H1 (cell line): Measurements from ENCODE around the gene ZNF652. TPM values are rescaled to one million over a fixed set of nuclear protein-coding genes. Genes with fewer than 3 reads are reported as not detected.

Experiments used
- FOSL1 ChIP-seq: IDR thresholded peaks from 2 replicates; pipeline ENCODE4 v1.6.1; 2011; ENCODE audit warnings: mild to moderate bottlenecking, low read depth, low read length, moderate library complexity; ENCODE audit not compliant: insufficient read depth
- polyA plus RNA-seq, 7 experiments: library from polyadenylated mRNA; depleted of rRNA in 3 of 7; stranded (reverse) in 5 of 7; unstranded in 2 of 7; fragments of >200 nt in 5 of 7; fragments of 200-250 nt in 2 of 7; gene quantifications; 1 replicate in 5 of 7; 2 replicates in 1 of 7; 4 replicates in 1 of 7; pipeline versions ENCODE4 v1.2.1 to v1.2.3, GENCODE V29; 2011 to 2013; ENCODE audit warnings: missing spikeins in 2 of 7, mixed read lengths in 2 of 7
- total RNA-seq: library from RNA; stranded (reverse); fragmentation: NEBNext Ultra II Directional; extraction: Animal tissue kit (Norgen Biotek cat#: 25700); gene quantifications from 2 replicates; pipeline ENCODE4 v1.2.1, GENCODE V29; 2021

Gene ZNF652
- total and polyA plus RNA-seq, 2 of the 8 experiments (the other 6 are each of a cell fraction or from before 2014, with no cell fraction given), result 13.5 to 39.6 TPM

DNA sequence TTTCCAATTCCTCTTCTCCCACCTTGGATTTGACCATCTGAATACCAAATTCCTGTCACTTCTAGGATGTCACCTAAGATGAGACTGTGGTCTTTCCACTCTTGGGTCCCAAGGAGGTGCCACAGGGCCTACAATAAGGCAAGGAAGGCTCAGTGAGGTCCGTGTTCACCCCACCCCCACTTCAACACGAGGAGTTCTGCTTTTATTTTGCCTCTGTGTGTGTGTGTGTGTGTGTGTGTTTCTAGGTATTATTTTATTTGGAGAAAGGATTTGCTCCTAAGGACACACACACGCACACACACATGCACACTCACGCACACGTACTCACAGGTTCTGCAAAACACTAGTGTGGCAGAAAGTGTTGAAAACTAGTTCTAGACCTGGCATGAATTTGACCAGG, 106.9 kb downstream of the ZNF652 start (continued):
- no peak for TF ChIP-seq FOSL1
